MCF 10A (cell line): ENCODE results near the gene DYNC2LI1. TPM values are rescaled to one million over a fixed set of nuclear protein-coding genes. Genes with fewer than 3 reads are reported as not detected.

Source experiments
- BruUV-seq: library from RNA; stranded (reverse); fragments of 400-500 nt; replicated peaks from 2 replicates; lab custom pipeline; 2021; lab: Mats Ljungman, UMichigan
- CTCF ChIA-PET: fragments of 300-600 bp; sonication (Branson Sonifier 250); formaldehyde crosslinking; extraction: SDS; loops from one replicate; lab custom pipeline; 2021; ENCODE audit warnings: antibody characterized with exemption, inconsistent platforms; lab: Yijun Ruan, JAX
- POLR2A ChIA-PET: fragments of 300-600, 350-650 bp; sonication (Branson Sonifier 250); formaldehyde crosslinking; extraction: SDS; loops from one replicate; lab custom pipeline; 2020; ENCODE audit warnings: antibody characterized with exemption, inconsistent platforms; lab: Yijun Ruan, JAX
- DNase-seq: peaks from one replicate; pipeline ENCODE4 v3.0.0-alpha.2; 2018; ENCODE audit not compliant: unreplicated experiment
- H3K27ac Mint-ChIP-seq: one replicate; pipeline ENCODE4 v1.8.0; 2022; ENCODE audit warnings: mild to moderate bottlenecking, low read depth, mixed read lengths; ENCODE audit not compliant: unreplicated experiment
- H3K27me3 Mint-ChIP-seq: one replicate; pipeline ENCODE4 v1.8.0; 2022; ENCODE audit warnings: mixed read lengths; ENCODE audit not compliant: insufficient read depth, unreplicated experiment
- H3K36me3 Mint-ChIP-seq: one replicate; pipeline ENCODE4 v1.8.0; 2022; ENCODE audit warnings: mild to moderate bottlenecking, moderate library complexity, mixed read lengths; ENCODE audit not compliant: insufficient read depth, unreplicated experiment
- H3K4me1 Mint-ChIP-seq: one replicate; pipeline ENCODE4 v1.8.0; 2022; ENCODE audit warnings: mixed read lengths; ENCODE audit not compliant: insufficient read depth, unreplicated experiment
- H3K4me3 Mint-ChIP-seq: one replicate; pipeline ENCODE4 v1.8.0; 2022; ENCODE audit warnings: mild to moderate bottlenecking, moderate library complexity, mixed read lengths; ENCODE audit not compliant: unreplicated experiment
- H3K9me3 Mint-ChIP-seq: one replicate; pipeline ENCODE4 v1.8.0; 2022; ENCODE audit warnings: mixed read lengths; ENCODE audit not compliant: unreplicated experiment
- CTCF ChIP-seq: fragments of 200-600 bp; IDR thresholded peaks from one replicate; pipeline ENCODE4 v1.8.0; 2022; ENCODE audit warnings: antibody characterized with exemption, mild to moderate bottlenecking; ENCODE audit not compliant: unreplicated experiment
- intact Hi-C: fragments of 100-400 bp; cut with micrococcal nuclease; formaldehyde crosslinking; loops from 2 replicates; pipeline ENCODE4 v1.14.1; 2022
- total RNA-seq: library from RNA; stranded (reverse); gene quantifications from 2 replicates; pipeline ENCODE4 v1.2.3, GENCODE V29; 2022

The DYNC2LI1 gene
- total RNA-seq, 1 experiment from 2014 or later = 13.0 TPM

- Mint-ChIP-seq H3K27ac (no peak overlapping the region), H3K36me3 (no peaks in the 10 kb centered on the region), H3K4me1 (peaks cover 14% of the 10 kb centered on the region), H3K27me3 (no peaks in the 10 kb centered on the region), H3K4me3 (no peak overlapping the region), H3K9me3 (no peaks in the 10 kb centered on the region)
- no peak for TF ChIP-seq CTCF
- BruUV-seq = no TSS peak
- ChIA-PET POLR2A (no interaction called here), CTCF (no interaction called here)
- intact Hi-C loops = no loop called here
- DNase-seq = no peak
These were observed 11.6 kb upstream of the DYNC2LI1 start for GRCh38 chr2:43762286-43762685.

GRCh38 chr2:43763091-43763490 lies 10.7 kb upstream of the DYNC2LI1 start:
- Mint-ChIP-seq H3K4me1 (peaks cover 14% of the 10 kb centered on the region), H3K36me3 (no peaks in the 10 kb centered on the region), H3K27ac (no peak overlapping the region), H3K27me3 (no peaks in the 10 kb centered on the region), H3K9me3 (no peaks in the 10 kb centered on the region), H3K4me3 (no peak overlapping the region)
- POLR2A ChIA-PET = no interaction called here
- CTCF ChIA-PET = no interaction called here
- TF ChIP-seq CTCF = no peak
- intact Hi-C loops = no loop called here
- no peak for DNase-seq
- no TSS peak for BruUV-seq

GRCh38 chr2:43764086-43764705 lies 9.6 kb upstream of the DYNC2LI1 start:
- no peak overlapping the region for H3K4me3 Mint-ChIP-seq
- ChIA-PET CTCF (no interaction called here), POLR2A (interaction anchor here (1.2 kb wide), 2 partner anchors 9 to 11 kb away, joined by 3 to 5 read pairs; partner anchors contain the start of gene DYNC2LI1)
- H3K36me3 Mint-ChIP-seq = no peaks in the 10 kb centered on the region
- H3K9me3 Mint-ChIP-seq = no peaks in the 10 kb centered on the region
- peaks cover 7% of the 10 kb centered on the region for H3K4me1 Mint-ChIP-seq
- DNase-seq = no peak
- no TSS peak for BruUV-seq
- H3K27ac Mint-ChIP-seq = no peak overlapping the region
- no peaks in the 10 kb centered on the region for H3K27me3 Mint-ChIP-seq
- no peak for TF ChIP-seq CTCF
- intact Hi-C loops = no loop called here

GRCh38 chr2:43766006-43766405 lies 7.8 kb upstream of the DYNC2LI1 start:
- no peaks in the 10 kb centered on the region for H3K4me1 Mint-ChIP-seq
- H3K4me3 Mint-ChIP-seq = no peak overlapping the region
- peak; percentile 9 for DNase-seq
- no TSS peak for BruUV-seq
- no peaks in the 10 kb centered on the region for H3K36me3 Mint-ChIP-seq
- H3K9me3 Mint-ChIP-seq = no peaks in the 10 kb centered on the region
- ChIA-PET POLR2A (no interaction called here), CTCF (no interaction called here)
- TF ChIP-seq CTCF = no peak
- no peaks in the 10 kb centered on the region for H3K27me3 Mint-ChIP-seq
- intact Hi-C loops = no loop called here
- no peak overlapping the region for H3K27ac Mint-ChIP-seq
